HCT116 (cell line): ENCODE results near the gene OAT. TPM values are rescaled to one million over a fixed set of nuclear protein-coding genes. Genes with fewer than 3 reads are reported as not detected.

Experiments used
- ATAC-seq: fragments of 200-7000 bp; cut with Tn5 transposase; 2 replicates; pipeline ENCODE4 v1.9.1; 2020; ENCODE audit warnings: mild to moderate bottlenecking, moderate library complexity
- BruUV-seq: library from RNA; stranded (reverse); fragments of 400-500 nt; replicated peaks from 2 replicates; lab custom pipeline; 2021; lab: Mats Ljungman, UMichigan
- CTCF ChIA-PET: fragments of 300-600 bp; sonication (Branson Sonifier 250); formaldehyde crosslinking; loops from one replicate; lab custom pipeline; 2021; ENCODE audit warnings: antibody characterized with exemption; lab: Charles Lee
- POLR2A ChIA-PET: fragments of 300-600, 350-600 bp; sonication (Branson Sonifier 250); formaldehyde crosslinking; loops from one replicate; lab custom pipeline; 2021; ENCODE audit warnings: antibody characterized with exemption; lab: Charles Lee
- RAD21 ChIA-PET, 2 experiments: fragments of 300-600 bp; sonication (Branson Sonifier 250); formaldehyde crosslinking; loops; one replicate each; lab custom pipeline; 2023; ENCODE audit warnings: low total read pairs in 2 of 2; ENCODE audit not compliant: uncharacterized antibody in 2 of 2, unreplicated experiment in 2 of 2, low non-redundant PET in 1 of 2; lab: Charles Lee
- DNase-seq: peaks from one replicate; pipeline ENCODE4 v3.0.0-alpha.2; 2010; ENCODE audit warnings: low read depth, low spot score
- H2AFZ ChIP-seq: fragments of 200-600 bp; shearing (Covaris generic), sonication (generic); 2 replicates; pipeline ENCODE4 v1.6.1; 2017; ENCODE audit warnings: low read depth, mixed run types, mixed read lengths, antibody characterized with exemption, low read length; ENCODE audit not compliant: poor library complexity, severe bottlenecking
- H3K27ac ChIP-seq: 2 replicates; pipeline ENCODE4 v1.5.1; 2012; ENCODE audit warnings: low read depth, low read length
- H3K27me3 ChIP-seq: fragments of 200-600 bp; sonication (generic); 2 replicates; pipeline ENCODE4 v1.6.1; 2016; ENCODE audit warnings: mixed run types, low read length, mixed read lengths; ENCODE audit not compliant: insufficient read depth
- H3K36me3 ChIP-seq, 2 experiments: fragments of 200-500 bp in 1 of 2; fragments of 200-600 bp in 1 of 2; sonication (Bioruptor generic) in 1 of 2; sonication (generic) in 1 of 2; 2 replicates each; pipeline versions ENCODE4 v1.5.1 to v1.6.1; 2014 to 2016; ENCODE audit warnings: low read length in 2 of 2, inconsistent platforms in 1 of 2, mixed read lengths in 1 of 2, mixed run types in 1 of 2; ENCODE audit not compliant: insufficient read depth in 2 of 2, control insufficient read depth in 1 of 2
- H3K4me1 ChIP-seq, 2 experiments: fragments of 200-600 bp in 1 of 2; sonication (generic) in 1 of 2; 2 replicates each; pipeline versions ENCODE4 v1.5.1 to v1.6.1; 2012 to 2017; ENCODE audit warnings: low read length in 2 of 2, inconsistent platforms in 1 of 2, mild to moderate bottlenecking in 1 of 2, mixed read lengths in 1 of 2, mixed run types in 1 of 2, moderate library complexity in 1 of 2; ENCODE audit not compliant: insufficient read depth in 2 of 2, control insufficient read depth in 1 of 2
- H3K4me2 ChIP-seq: fragments of 200-600 bp; sonication (generic); 2 replicates; pipeline ENCODE4 v1.6.1; 2017; ENCODE audit warnings: mixed run types, low read length, mixed read lengths
- H3K4me3 ChIP-seq, 2 experiments: fragments of 200-600 bp in 1 of 2; sonication (generic) in 1 of 2; replicated peaks in 1 of 2; 2 replicates each; pipeline ENCODE4 v1.5.1; 2011 to 2016; ENCODE audit warnings: low read length in 2 of 2, control low read depth in 1 of 2, low read depth in 1 of 2, mild to moderate bottlenecking in 1 of 2, mixed read lengths in 1 of 2, mixed run types in 1 of 2
- H3K79me2 ChIP-seq: fragments of 200-600 bp; sonication (generic); 2 replicates; pipeline ENCODE4 v1.6.1; 2017; ENCODE audit warnings: mild to moderate bottlenecking, mixed run types, low read length, moderate library complexity, mixed read lengths; ENCODE audit not compliant: insufficient read depth
- H3K9ac ChIP-seq: fragments of 200-600 bp; sonication (generic); 2 replicates; pipeline ENCODE4 v1.6.1; 2016; ENCODE audit warnings: low read length, mixed read lengths
- H3K9me2 ChIP-seq: fragments of 200-600 bp; sonication (generic), shearing (Covaris generic); 2 replicates; pipeline ENCODE4 v1.6.1; 2017; ENCODE audit warnings: mixed run types, mild to moderate bottlenecking, moderate library complexity; ENCODE audit not compliant: insufficient read depth
- H3K9me3 ChIP-seq, 2 experiments: fragments of 200-500 bp in 1 of 2; fragments of 200-600 bp in 1 of 2; sonication (Bioruptor generic) in 1 of 2; sonication (generic) in 1 of 2; 2 replicates each; pipeline ENCODE4 v1.6.1; 2014 to 2017; ENCODE audit warnings: low read length in 2 of 2, mixed read lengths in 2 of 2, inconsistent platforms in 1 of 2, low read depth in 1 of 2, mild to moderate bottlenecking in 1 of 2, mixed run types in 1 of 2, moderate library complexity in 1 of 2; ENCODE audit not compliant: control insufficient read depth in 1 of 2, insufficient read depth in 1 of 2
- H4K20me1 ChIP-seq: fragments of 200-600 bp; sonication (generic), shearing (Covaris generic); 2 replicates; pipeline ENCODE4 v1.6.1; 2017; ENCODE audit warnings: mixed run types, mild to moderate bottlenecking, moderate library complexity; ENCODE audit not compliant: insufficient read depth
- ATF3 ChIP-seq: IDR thresholded peaks from 2 replicates; pipeline ENCODE4 v1.6.1; 2012
- CBX3 ChIP-seq: IDR thresholded peaks from 2 replicates; pipeline ENCODE4 v1.6.1; 2012; ENCODE audit warnings: low read depth
- CTCF ChIP-seq, 3 experiments: fragments of 200-600 bp in 1 of 3; sonication (generic) in 1 of 3; IDR thresholded peaks in 2 of 3; conservative IDR thresholded peaks in 1 of 3; 2 replicates each; pipeline ENCODE4 v1.5.1; 2012 to 2017; ENCODE audit warnings: low read depth in 2 of 3, low read length in 2 of 3, antibody characterized with exemption in 1 of 3, borderline replicate concordance in 1 of 3, control low read depth in 1 of 3, mild to moderate bottlenecking in 1 of 3, mixed read lengths in 1 of 3, mixed run types in 1 of 3, moderate library complexity in 1 of 3; ENCODE audit not compliant: insufficient read depth in 1 of 3
- EGR1 ChIP-seq: IDR thresholded peaks from 2 replicates; pipeline ENCODE4 v1.6.1; 2012; ENCODE audit warnings: low read depth
- EZH2 ChIP-seq: fragments of 200-600 bp; sonication (generic); IDR thresholded peaks from 2 replicates; pipeline ENCODE4 v1.6.1; 2017; ENCODE audit warnings: antibody characterized with exemption, mixed run types
- EZH2phosphoT487 ChIP-seq: fragments of 200-600 bp; IDR thresholded peaks from 2 replicates; pipeline ENCODE4 v1.6.1; 2018; ENCODE audit warnings: antibody characterized with exemption, borderline replicate concordance
- FOSL1 ChIP-seq: IDR thresholded peaks from 2 replicates; pipeline ENCODE4 v1.6.1; 2012; ENCODE audit warnings: low read depth
- JUND ChIP-seq: IDR thresholded peaks from 2 replicates; pipeline ENCODE4 v1.6.1; 2012
- MAX ChIP-seq: IDR thresholded peaks from 2 replicates; pipeline ENCODE4 v1.6.1; 2012
- POLR2AphosphoS5 ChIP-seq: IDR thresholded peaks from 2 replicates; pipeline ENCODE4 v1.6.1; 2011; ENCODE audit warnings: mild to moderate bottlenecking, low read depth, low read length, moderate library complexity
- SIN3A ChIP-seq: IDR thresholded peaks from 2 replicates; pipeline ENCODE4 v1.6.1; 2012; ENCODE audit warnings: low read depth
- SP1 ChIP-seq: IDR thresholded peaks from 2 replicates; pipeline ENCODE4 v1.6.1; 2012; ENCODE audit warnings: low read depth
- TCF7L2 ChIP-seq: IDR thresholded peaks from 2 replicates; pipeline ENCODE4 v1.7.0; 2011; ENCODE audit warnings: borderline replicate concordance, inconsistent platforms; ENCODE audit not compliant: insufficient read depth, insufficient read length; ENCODE audit errors: extremely low read depth
- YY1 ChIP-seq: IDR thresholded peaks from 2 replicates; pipeline ENCODE4 v1.6.1; 2011; ENCODE audit warnings: low read length, low read depth, moderate library complexity, mild to moderate bottlenecking; ENCODE audit not compliant: insufficient replicate concordance; ENCODE audit errors: extremely low read depth
- ZBTB33 ChIP-seq: IDR thresholded peaks from 2 replicates; pipeline ENCODE4 v1.6.1; 2011; ENCODE audit warnings: mild to moderate bottlenecking, low read length, moderate library complexity; ENCODE audit not compliant: insufficient replicate concordance; ENCODE audit errors: extremely low read depth
- intact Hi-C: fragments of 100-400 bp; cut with micrococcal nuclease; formaldehyde crosslinking; loops from 2 replicates; pipeline ENCODE4 v1.10.0; 2022
- total RNA-seq: library from RNA; stranded (reverse); gene quantifications from one replicate; pipeline ENCODE4 v1.2.1, GENCODE V29; 2021; ENCODE audit not compliant: unreplicated experiment

Gene OAT
- total RNA-seq, 1 experiment from 2014 or later, result 133 TPM

GRCh38 chr10:124354411-124355382, 64.0 kb downstream of the OAT start (continued):
- TF ChIP-seq JUND (no peak), POLR2AphosphoS5 (peak; percentile 53), ATF3 (no peak), YY1 (peak; percentile 28), EGR1 (no peak)
- TF ChIP-seq, all 23 proteins: peak for 7

- ChIA-PET POLR2A (interaction anchor here (0.5 kb wide), 1 partner anchor 770 kb away, joined by 3 read pairs; no protein-coding TSS in a partner anchor), RAD21 (interaction anchor here (0.9 to 1.2 kb wide), 3 partner anchors 358 to 359 kb away, joined by 3 read pairs; no protein-coding TSS in a partner anchor), CTCF (interaction anchor here (2.3 kb wide), 1 partner anchor 358 kb away, joined by 6 read pairs; no protein-coding TSS in a partner anchor)
- intact Hi-C loops, result no loop called here
- H3K27me3 ChIP-seq, result no peaks in the 10 kb centered on the region
- H3K4me3 ChIP-seq, result no peak overlapping the region
- no peaks in the 10 kb centered on the region; the same call in 1 of the 2 replicates for H3K9me2 ChIP-seq
- no peaks in the 10 kb centered on the region for H3K36me3 ChIP-seq
- peaks cover 10 to 23% of the 10 kb centered on the region in 2 experiments; a peak in 3 of 4 replicates for H3K4me1 ChIP-seq
- no peaks in the 10 kb centered on the region for H4K20me1 ChIP-seq
- no peak overlapping the region for H2AFZ ChIP-seq
- BruUV-seq, result no TSS peak
- H3K9me3 ChIP-seq, result no peaks in the 10 kb centered on the region
- ATAC-seq (no peak), DNase-seq (no peak)
- H3K9ac ChIP-seq, result no peak overlapping the region
- no peaks in the 10 kb centered on the region for H3K79me2 ChIP-seq
- H3K27ac ChIP-seq, result no peak overlapping the region
- peak overlapping the region; percentile 74 for H3K4me2 ChIP-seq
- no peak for TF ChIP-seq FOSL1
- no peak for TF ChIP-seq POLR2AphosphoS5
- TF ChIP-seq SIN3A, result no peak
- TF ChIP-seq SP1, result no peak
- no peak for TF ChIP-seq EZH2
- no peak for TF ChIP-seq EGR1
- no peak for TF ChIP-seq CBX3
- TF ChIP-seq CTCF (IDR thresholded peaks at IDR 0.05 in 2 of 3, conservative IDR thresholded peaks at IDR 0.05 in 1 of 3; ENCODE audit: borderline replicate concordance in 1 of 3, insufficient read depth in 1 of 3, low read depth in 2 of 3, low read length in 2 of 3), result no peak
- no peak for TF ChIP-seq EZH2phosphoT487
- TF ChIP-seq ZBTB33, result no peak
- no peak for TF ChIP-seq MAX
- no peak for TF ChIP-seq TCF7L2
Observed at GRCh38 chr10:124353896-124354295, 64.8 kb downstream of the OAT start.
